WTC11 (cell line): ENCODE measurements around the gene LTBP3. TPM values are rescaled to one million over a fixed set of nuclear protein-coding genes. Genes with fewer than 3 reads are reported as not detected.

ENCODE experiments used
- ATAC-seq: fragments of 200-7000 bp; cut with Tn5 transposase; 2 replicates; pipeline ENCODE4 v1.10.0; 2021; ENCODE audit warnings: mild to moderate bottlenecking, moderate library complexity
- CTCF ChIA-PET: fragments of 300-600 bp; sonication (Branson Sonifier 250); formaldehyde crosslinking; loops from one replicate; lab custom pipeline; 2021; ENCODE audit warnings: antibody characterized with exemption; lab: Charles Lee
- POLR2A ChIA-PET: fragments of 350-600 bp; sonication (Branson Sonifier 250); formaldehyde crosslinking; loops from one replicate; lab custom pipeline; 2021; ENCODE audit warnings: antibody characterized with exemption; lab: Charles Lee
- DNase-seq: peaks from one replicate; pipeline ENCODE4 v3.0.0; 2021; ENCODE audit warnings: low spot score
- H3K27ac Mint-ChIP-seq: 2 replicates; pipeline ENCODE4 v1.8.0; 2021; ENCODE audit warnings: mixed read lengths
- H3K27me3 Mint-ChIP-seq: 2 replicates; pipeline ENCODE4 v1.8.0; 2021; ENCODE audit warnings: low read depth, mild to moderate bottlenecking, moderate library complexity, mixed read lengths
- H3K36me3 Mint-ChIP-seq: 2 replicates; pipeline ENCODE4 v1.8.0; 2021; ENCODE audit warnings: mixed read lengths
- H3K4me1 Mint-ChIP-seq: 2 replicates; pipeline ENCODE4 v1.8.0; 2022; ENCODE audit warnings: mixed read lengths
- H3K4me3 Mint-ChIP-seq: 2 replicates; pipeline ENCODE4 v1.8.0; 2021; ENCODE audit warnings: mild to moderate bottlenecking, moderate library complexity, mixed read lengths
- H3K9me3 Mint-ChIP-seq: 2 replicates; pipeline ENCODE4 v1.8.0; 2021; ENCODE audit warnings: mixed read lengths
- CREM ChIP-seq: sonication (generic); formaldehyde crosslinking; IDR thresholded peaks from 2 replicates; pipeline ENCODE4 v1.8.1; 2022; ENCODE audit warnings: mild to moderate bottlenecking, missing genetic modification reagents, moderate library complexity
- GRHL2 ChIP-seq: fragments of 250-450 bp; sonication (Bioruptor Pico); IDR thresholded peaks from 2 replicates; pipeline ENCODE4 v1.8.0; 2022; ENCODE audit warnings: mild to moderate bottlenecking, moderate library complexity; ENCODE audit not compliant: insufficient replicate concordance, severe bottlenecking
- NFATC4 ChIP-seq: fragments of 250-450 bp; sonication (Bioruptor Pico); IDR thresholded peaks from 2 replicates; pipeline ENCODE4 v1.9.0; 2021; ENCODE audit warnings: mild to moderate bottlenecking
- NFYB ChIP-seq: sonication (generic); formaldehyde crosslinking; conservative IDR thresholded peaks from 2 replicates; pipeline ENCODE4 v1.8.0; 2022; ENCODE audit warnings: low read depth, missing genetic modification reagents
- RORB ChIP-seq: fragments of 250-450 bp; sonication (Bioruptor Pico); IDR thresholded peaks from 2 replicates; pipeline ENCODE4 v1.9.0; 2021; ENCODE audit warnings: mild to moderate bottlenecking
- TEAD1 ChIP-seq: sonication (generic); formaldehyde crosslinking; IDR thresholded peaks from 2 replicates; pipeline ENCODE4 v1.8.0; 2022; ENCODE audit warnings: mild to moderate bottlenecking, missing genetic modification reagents
- ZNF232 ChIP-seq: sonication (generic); formaldehyde crosslinking; IDR thresholded peaks from 2 replicates; pipeline ENCODE4 v1.8.0; 2022; ENCODE audit warnings: mild to moderate bottlenecking, missing genetic modification reagents
- total RNA-seq: library from RNA; stranded (reverse); gene quantifications from 3 replicates; pipeline ENCODE4 v1.2.3, GENCODE V29; 2021
- TF ChIP-seq, protein P1 (sequence below): sonication (generic); formaldehyde crosslinking; IDR thresholded peaks from 2 replicates; pipeline ENCODE4 v1.8.1; 2022; ENCODE audit warnings: mild to moderate bottlenecking, moderate library complexity, missing genetic modification reagents
- TF ChIP-seq, protein P2 (sequence below): fragments of 250-450 bp; sonication (Bioruptor Pico); IDR thresholded peaks from 2 replicates; pipeline ENCODE4 v1.8.0; 2021; ENCODE audit warnings: mild to moderate bottlenecking
- TF ChIP-seq, protein P3 (sequence below): fragments of 250-450 bp; sonication (Bioruptor Pico); IDR thresholded peaks from 2 replicates; pipeline ENCODE4 v1.9.0; 2021; ENCODE audit warnings: mild to moderate bottlenecking
- TF ChIP-seq, protein P4 (sequence below): sonication (generic); formaldehyde crosslinking; IDR thresholded peaks from 2 replicates; pipeline ENCODE4 v1.8.1; 2023; ENCODE audit warnings: mild to moderate bottlenecking, missing genetic modification reagents, moderate library complexity
- TF ChIP-seq, protein P5 (sequence below): sonication (generic); formaldehyde crosslinking; IDR thresholded peaks from 2 replicates; pipeline ENCODE4 v1.8.1; 2023; ENCODE audit warnings: mild to moderate bottlenecking, missing genetic modification reagents, moderate library complexity
- TF ChIP-seq, protein P6 (sequence below): sonication (generic); formaldehyde crosslinking; IDR thresholded peaks from 2 replicates; pipeline ENCODE4 v1.8.0; 2022; ENCODE audit warnings: mild to moderate bottlenecking, missing genetic modification reagents
- TF ChIP-seq, protein P7 (sequence below): sonication (generic); formaldehyde crosslinking; conservative IDR thresholded peaks from 2 replicates; pipeline ENCODE4 v1.8.1; 2022; ENCODE audit warnings: mild to moderate bottlenecking, missing genetic modification reagents
- TF ChIP-seq, protein P8 (sequence below): sonication (generic); formaldehyde crosslinking; IDR thresholded peaks from 2 replicates; pipeline ENCODE4 v1.8.0; 2023; ENCODE audit warnings: mild to moderate bottlenecking, missing genetic modification reagents
- TF ChIP-seq, protein P9 (sequence below): sonication (generic); formaldehyde crosslinking; IDR thresholded peaks from 2 replicates; pipeline ENCODE4 v1.8.0; 2022; ENCODE audit warnings: missing genetic modification reagents

LTBP3 gene
- total RNA-seq, 1 experiment from 2014 or later, result 20.7 TPM

DNA sequence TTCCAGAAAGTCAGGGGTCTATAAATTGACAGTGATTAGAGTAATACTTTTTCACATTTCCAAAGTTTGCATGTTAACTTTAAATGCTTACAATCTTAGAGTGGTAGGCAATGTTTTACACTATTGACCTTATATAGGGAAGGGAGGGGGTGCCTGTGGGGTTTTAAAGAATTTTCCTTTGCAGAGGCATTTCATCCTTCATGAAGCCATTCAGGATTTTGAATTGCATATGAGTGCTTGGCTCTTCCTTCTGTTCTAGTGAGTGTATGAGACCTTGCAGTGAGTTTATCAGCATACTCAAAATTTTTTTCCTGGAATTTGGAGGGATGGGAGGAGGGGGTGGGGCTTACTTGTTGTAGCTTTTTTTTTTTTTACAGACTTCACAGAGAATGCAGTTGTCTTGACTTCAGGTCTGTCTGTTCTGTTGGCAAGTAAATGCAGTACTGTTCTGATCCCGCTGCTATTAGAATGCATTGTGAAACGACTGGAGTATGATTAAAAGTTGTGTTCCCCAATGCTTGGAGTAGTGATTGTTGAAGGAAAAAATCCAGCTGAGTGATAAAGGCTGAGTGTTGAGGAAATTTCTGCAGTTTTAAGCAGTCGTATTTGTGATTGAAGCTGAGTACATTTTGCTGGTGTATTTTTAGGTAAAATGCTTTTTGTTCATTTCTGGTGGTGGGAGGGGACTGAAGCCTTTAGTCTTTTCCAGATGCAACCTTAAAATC is 54.0 kb downstream of the LTBP3 start (continued):
- TF ChIP-seq RORB (CRISPR knock-in tag) (peak; percentile 55; the same call in 1 of the 2 replicates), GRHL2 (CRISPR knock-in tag) (no peak), NFYB (no peak)
- TF ChIP-seq, protein P1, sequence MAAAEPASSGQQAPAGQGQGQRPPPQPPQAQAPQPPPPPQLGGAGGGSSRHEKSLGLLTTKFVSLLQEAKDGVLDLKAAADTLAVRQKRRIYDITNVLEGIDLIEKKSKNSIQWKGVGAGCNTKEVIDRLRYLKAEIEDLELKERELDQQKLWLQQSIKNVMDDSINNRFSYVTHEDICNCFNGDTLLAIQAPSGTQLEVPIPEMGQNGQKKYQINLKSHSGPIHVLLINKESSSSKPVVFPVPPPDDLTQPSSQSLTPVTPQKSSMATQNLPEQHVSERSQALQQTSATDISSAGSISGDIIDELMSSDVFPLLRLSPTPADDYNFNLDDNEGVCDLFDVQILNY (CRISPR knock-in tag), result no peak
- TF ChIP-seq, protein P2, sequence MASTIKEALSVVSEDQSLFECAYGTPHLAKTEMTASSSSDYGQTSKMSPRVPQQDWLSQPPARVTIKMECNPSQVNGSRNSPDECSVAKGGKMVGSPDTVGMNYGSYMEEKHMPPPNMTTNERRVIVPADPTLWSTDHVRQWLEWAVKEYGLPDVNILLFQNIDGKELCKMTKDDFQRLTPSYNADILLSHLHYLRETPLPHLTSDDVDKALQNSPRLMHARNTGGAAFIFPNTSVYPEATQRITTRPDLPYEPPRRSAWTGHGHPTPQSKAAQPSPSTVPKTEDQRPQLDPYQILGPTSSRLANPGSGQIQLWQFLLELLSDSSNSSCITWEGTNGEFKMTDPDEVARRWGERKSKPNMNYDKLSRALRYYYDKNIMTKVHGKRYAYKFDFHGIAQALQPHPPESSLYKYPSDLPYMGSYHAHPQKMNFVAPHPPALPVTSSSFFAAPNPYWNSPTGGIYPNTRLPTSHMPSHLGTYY, result peak; percentile 87

DNA sequence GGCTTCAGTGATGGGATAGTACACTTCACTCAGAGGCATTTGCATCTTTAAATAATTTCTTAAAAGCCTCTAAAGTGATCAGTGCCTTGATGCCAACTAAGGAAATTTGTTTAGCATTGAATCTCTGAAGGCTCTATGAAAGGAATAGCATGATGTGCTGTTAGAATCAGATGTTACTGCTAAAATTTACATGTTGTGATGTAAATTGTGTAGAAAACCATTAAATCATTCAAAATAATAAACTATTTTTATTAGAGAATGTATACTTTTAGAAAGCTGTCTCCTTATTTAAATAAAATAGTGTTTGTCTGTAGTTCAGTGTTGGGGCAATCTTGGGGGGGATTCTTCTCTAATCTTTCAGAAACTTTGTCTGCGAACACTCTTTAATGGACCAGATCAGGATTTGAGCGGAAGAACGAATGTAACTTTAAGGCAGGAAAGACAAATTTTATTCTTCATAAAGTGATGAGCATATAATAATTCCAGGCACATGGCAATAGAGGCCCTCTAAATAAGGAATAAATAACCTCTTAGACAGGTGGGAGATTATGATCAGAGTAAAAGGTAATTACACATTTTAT is 54.7 kb downstream of the LTBP3 start:
- Mint-ChIP-seq H3K36me3 (no peaks in the 10 kb centered on the region; the same call in 1 of the 2 replicates), H3K27ac (peak overlapping the region; percentile 69; the same call in 1 of the 2 replicates), H3K27me3 (no peaks in the 10 kb centered on the region), H3K4me3 (no peak overlapping the region), H3K4me1 (peaks cover 52% of the 10 kb centered on the region), H3K9me3 (no peaks in the 10 kb centered on the region)
- DNase-seq (no peak), ATAC-seq (no peak)
- CTCF ChIA-PET, result interaction anchor here (1.8 to 8.3 kb wide), 2 partner anchors 25 to 27 kb away, joined by 7 to 84 read pairs; no protein-coding TSS in a partner anchor
- POLR2A ChIA-PET, result interaction anchor here (0.6 to 8.3 kb wide), 9 partner anchors 13 to 525 kb away, joined by 3 to 502 read pairs (median 135); partner anchors contain the start of genes FAU, MRPL49 and NEAT1
- TF ChIP-seq NFATC4, result no peak
- TF ChIP-seq, protein P3, sequence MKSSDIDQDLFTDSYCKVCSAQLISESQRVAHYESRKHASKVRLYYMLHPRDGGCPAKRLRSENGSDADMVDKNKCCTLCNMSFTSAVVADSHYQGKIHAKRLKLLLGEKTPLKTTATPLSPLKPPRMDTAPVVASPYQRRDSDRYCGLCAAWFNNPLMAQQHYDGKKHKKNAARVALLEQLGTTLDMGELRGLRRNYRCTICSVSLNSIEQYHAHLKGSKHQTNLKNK (CRISPR knock-in tag), result 0 out of 2 replicates have a peak, but pooled peaks have one; percentile 1

DNA sequence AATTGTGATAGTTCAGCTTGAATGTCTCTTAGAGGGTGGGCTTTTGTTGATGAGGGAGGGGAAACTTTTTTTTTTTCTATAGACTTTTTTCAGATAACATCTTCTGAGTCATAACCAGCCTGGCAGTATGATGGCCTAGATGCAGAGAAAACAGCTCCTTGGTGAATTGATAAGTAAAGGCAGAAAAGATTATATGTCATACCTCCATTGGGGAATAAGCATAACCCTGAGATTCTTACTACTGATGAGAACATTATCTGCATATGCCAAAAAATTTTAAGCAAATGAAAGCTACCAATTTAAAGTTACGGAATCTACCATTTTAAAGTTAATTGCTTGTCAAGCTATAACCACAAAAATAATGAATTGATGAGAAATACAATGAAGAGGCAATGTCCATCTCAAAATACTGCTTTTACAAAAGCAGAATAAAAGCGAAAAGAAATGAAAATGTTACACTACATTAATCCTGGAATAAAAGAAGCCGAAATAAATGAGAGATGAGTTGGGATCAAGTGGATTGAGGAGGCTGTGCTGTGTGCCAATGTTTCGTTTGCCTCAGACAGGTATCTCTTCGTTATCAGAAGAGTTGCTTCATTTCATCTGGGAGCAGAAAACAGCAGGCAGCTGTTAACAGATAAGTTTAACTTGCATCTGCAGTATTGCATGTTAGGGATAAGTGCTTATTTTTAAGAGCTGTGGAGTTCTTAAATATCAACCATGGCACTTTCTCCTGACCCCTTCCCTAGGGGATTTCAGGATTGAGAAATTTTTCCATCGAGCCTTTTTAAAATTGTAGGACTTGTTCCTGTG is 55.4 kb downstream of the LTBP3 start:
- H3K27ac Mint-ChIP-seq, result peak overlapping the region; percentile 88
- TF ChIP-seq, protein P4, sequence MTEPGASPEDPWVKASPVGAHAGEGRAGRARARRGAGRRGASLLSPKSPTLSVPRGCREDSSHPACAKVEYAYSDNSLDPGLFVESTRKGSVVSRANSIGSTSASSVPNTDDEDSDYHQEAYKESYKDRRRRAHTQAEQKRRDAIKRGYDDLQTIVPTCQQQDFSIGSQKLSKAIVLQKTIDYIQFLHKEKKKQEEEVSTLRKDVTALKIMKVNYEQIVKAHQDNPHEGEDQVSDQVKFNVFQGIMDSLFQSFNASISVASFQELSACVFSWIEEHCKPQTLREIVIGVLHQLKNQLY, result no peak
- TF ChIP-seq, protein P5, sequence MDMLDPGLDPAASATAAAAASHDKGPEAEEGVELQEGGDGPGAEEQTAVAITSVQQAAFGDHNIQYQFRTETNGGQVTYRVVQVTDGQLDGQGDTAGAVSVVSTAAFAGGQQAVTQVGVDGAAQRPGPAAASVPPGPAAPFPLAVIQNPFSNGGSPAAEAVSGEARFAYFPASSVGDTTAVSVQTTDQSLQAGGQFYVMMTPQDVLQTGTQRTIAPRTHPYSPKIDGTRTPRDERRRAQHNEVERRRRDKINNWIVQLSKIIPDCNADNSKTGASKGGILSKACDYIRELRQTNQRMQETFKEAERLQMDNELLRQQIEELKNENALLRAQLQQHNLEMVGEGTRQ (CRISPR knock-in tag), result no peak
- TF ChIP-seq, protein P6, sequence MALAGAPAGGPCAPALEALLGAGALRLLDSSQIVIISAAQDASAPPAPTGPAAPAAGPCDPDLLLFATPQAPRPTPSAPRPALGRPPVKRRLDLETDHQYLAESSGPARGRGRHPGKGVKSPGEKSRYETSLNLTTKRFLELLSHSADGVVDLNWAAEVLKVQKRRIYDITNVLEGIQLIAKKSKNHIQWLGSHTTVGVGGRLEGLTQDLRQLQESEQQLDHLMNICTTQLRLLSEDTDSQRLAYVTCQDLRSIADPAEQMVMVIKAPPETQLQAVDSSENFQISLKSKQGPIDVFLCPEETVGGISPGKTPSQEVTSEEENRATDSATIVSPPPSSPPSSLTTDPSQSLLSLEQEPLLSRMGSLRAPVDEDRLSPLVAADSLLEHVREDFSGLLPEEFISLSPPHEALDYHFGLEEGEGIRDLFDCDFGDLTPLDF (CRISPR knock-in tag), result no peak
- TF ChIP-seq GRHL2 (CRISPR knock-in tag) (no peak), TEAD1 (CRISPR knock-in tag) (no peak), ZNF232 (CRISPR knock-in tag) (no peak), CREM (CRISPR knock-in tag) (no peak)
- TF ChIP-seq, protein P7, sequence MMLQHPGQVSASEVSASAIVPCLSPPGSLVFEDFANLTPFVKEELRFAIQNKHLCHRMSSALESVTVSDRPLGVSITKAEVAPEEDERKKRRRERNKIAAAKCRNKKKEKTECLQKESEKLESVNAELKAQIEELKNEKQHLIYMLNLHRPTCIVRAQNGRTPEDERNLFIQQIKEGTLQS (CRISPR knock-in tag), result no peak
- TF ChIP-seq, protein P8, sequence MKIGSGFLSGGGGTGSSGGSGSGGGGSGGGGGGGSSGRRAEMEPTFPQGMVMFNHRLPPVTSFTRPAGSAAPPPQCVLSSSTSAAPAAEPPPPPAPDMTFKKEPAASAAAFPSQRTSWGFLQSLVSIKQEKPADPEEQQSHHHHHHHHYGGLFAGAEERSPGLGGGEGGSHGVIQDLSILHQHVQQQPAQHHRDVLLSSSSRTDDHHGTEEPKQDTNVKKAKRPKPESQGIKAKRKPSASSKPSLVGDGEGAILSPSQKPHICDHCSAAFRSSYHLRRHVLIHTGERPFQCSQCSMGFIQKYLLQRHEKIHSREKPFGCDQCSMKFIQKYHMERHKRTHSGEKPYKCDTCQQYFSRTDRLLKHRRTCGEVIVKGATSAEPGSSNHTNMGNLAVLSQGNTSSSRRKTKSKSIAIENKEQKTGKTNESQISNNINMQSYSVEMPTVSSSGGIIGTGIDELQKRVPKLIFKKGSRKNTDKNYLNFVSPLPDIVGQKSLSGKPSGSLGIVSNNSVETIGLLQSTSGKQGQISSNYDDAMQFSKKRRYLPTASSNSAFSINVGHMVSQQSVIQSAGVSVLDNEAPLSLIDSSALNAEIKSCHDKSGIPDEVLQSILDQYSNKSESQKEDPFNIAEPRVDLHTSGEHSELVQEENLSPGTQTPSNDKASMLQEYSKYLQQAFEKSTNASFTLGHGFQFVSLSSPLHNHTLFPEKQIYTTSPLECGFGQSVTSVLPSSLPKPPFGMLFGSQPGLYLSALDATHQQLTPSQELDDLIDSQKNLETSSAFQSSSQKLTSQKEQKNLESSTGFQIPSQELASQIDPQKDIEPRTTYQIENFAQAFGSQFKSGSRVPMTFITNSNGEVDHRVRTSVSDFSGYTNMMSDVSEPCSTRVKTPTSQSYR (CRISPR knock-in tag), result no peak
- TF ChIP-seq, protein P9, sequence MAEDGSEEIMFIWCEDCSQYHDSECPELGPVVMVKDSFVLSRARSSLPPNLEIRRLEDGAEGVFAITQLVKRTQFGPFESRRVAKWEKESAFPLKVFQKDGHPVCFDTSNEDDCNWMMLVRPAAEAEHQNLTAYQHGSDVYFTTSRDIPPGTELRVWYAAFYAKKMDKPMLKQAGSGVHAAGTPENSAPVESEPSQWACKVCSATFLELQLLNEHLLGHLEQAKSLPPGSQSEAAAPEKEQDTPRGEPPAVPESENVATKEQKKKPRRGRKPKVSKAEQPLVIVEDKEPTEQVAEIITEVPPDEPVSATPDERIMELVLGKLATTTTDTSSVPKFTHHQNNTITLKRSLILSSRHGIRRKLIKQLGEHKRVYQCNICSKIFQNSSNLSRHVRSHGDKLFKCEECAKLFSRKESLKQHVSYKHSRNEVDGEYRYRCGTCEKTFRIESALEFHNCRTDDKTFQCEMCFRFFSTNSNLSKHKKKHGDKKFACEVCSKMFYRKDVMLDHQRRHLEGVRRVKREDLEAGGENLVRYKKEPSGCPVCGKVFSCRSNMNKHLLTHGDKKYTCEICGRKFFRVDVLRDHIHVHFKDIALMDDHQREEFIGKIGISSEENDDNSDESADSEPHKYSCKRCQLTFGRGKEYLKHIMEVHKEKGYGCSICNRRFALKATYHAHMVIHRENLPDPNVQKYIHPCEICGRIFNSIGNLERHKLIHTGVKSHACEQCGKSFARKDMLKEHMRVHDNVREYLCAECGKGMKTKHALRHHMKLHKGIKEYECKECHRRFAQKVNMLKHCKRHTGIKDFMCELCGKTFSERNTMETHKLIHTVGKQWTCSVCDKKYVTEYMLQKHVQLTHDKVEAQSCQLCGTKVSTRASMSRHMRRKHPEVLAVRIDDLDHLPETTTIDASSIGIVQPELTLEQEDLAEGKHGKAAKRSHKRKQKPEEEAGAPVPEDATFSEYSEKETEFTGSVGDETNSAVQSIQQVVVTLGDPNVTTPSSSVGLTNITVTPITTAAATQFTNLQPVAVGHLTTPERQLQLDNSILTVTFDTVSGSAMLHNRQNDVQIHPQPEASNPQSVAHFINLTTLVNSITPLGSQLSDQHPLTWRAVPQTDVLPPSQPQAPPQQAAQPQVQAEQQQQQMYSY (CRISPR knock-in tag), result no peak

More for the DNA sequence above, 55.4 kb downstream of the LTBP3 start:
- H3K27me3 Mint-ChIP-seq, result no peaks in the 10 kb centered on the region
- peaks cover 49% of the 10 kb centered on the region for H3K4me1 Mint-ChIP-seq
- CTCF ChIA-PET, result interaction anchor here (0.6 to 1.8 kb wide), 6 partner anchors 23 to 91 kb away, joined by 3 to 7 read pairs (median 4); no protein-coding TSS in a partner anchor
- H3K9me3 Mint-ChIP-seq, result no peaks in the 10 kb centered on the region
- no peak overlapping the region for H3K4me3 Mint-ChIP-seq
- no peak for DNase-seq
- H3K36me3 Mint-ChIP-seq, result no peaks in the 10 kb centered on the region; the same call in 1 of the 2 replicates
- no peak for ATAC-seq
- POLR2A ChIA-PET, result interaction anchor here (1.1 to 8.3 kb wide), 7 partner anchors 14 to 381 kb away, joined by 3 to 502 read pairs (median 10); partner anchors contain the start of genes FAU, MRPL49 and NEAT1
